D341Med (cell line): ENCODE results near the gene NDRG3.

ENCODE experiments used
- DNase-seq: peaks from one replicate; pipeline ENCODE4 v3.0.0; 2012; ENCODE audit warnings: low spot score

Gene NDRG3

DNA sequence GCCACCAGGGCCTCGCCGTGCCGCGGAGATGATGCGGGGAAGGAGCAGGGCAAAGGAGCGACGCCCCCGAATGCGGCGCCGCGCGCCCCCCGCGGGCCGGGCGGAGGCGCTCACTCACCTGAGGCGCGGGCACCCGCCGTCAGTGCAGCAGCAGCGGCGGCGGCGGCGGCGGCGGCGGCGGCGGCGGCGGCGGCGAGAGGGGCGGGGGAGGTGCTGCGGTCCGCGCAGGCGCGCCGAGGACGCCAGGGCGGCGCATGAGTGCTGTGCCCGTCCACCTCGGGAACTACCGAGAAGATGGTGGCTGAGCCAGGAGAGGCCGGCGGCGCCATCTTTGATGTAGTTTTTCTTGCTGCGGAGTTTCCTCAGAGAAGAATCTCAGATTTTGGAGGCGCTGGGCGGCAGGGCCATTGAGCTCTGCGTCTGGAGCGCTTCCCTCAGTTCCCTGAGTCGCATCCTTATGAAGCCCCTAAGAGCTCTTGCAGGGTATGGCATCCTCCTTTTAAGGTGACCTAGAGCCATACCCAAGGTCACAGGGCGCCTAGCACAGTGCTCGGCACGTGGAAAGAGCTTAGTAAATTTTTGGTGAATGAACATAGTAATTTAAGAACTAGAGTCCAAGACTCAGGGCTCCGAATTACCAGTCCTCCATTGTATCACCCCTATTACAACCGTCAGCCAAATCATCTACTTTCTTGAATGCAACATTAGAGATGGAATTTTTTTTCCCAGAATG is at the start of gene NDRG3:
TSS of gene NDRG3 (minus strand) at position 164 of the 733 bp plus-strand sequence. CDS start 24,355 bp downstream, outside the sequence.
- peak; percentile 98 for DNase-seq

- no peak for DNase-seq
Measured at GRCh38 chr20:36794116-36794474, 48.2 kb upstream of the NDRG3 start.

DNA sequence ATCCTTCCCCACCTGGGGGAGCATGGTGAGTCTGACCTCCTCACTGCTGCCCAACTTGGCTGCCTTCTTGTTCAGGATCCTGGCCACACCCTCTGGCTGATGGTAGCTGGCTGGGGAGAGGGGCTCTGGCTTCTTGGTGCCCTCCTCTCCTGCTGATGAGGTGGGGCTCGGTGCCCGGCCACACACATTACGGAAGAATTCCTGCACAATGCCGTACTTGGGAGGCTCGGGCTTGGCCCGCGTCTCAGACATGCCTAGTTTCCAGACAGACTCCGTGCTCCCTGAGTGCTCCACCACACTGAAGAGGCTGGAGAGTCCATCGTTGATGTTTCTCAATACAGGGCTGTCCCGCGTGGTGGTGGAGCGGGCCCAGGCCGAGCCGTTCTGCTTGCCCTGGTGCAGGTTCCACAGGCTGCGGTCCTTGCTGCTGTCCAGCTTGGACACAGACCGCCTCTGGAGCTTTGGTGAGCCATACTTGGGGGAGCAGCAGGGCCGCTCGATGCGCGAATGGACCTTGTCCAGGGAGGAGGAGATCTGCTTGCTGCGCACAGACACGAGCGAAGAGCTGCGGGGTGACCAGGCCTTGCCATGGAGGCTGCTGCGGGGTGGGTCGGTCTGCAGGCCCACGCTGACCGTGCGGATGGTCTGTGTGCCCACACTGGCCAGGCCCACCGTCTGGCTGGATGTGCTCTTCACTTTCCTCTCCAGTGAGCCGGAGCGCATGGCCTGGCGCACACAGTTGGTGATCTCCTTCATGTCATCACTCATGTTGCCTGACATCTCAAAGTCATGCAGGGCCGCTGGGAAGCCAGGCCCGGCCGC is 47.6 kb upstream of the NDRG3 start:
- DNase-seq: peak; percentile 30

GRCh38 chr20:36792422-36792821 is 46.5 kb upstream of the NDRG3 start:
- peak; percentile 82 for DNase-seq

DNA sequence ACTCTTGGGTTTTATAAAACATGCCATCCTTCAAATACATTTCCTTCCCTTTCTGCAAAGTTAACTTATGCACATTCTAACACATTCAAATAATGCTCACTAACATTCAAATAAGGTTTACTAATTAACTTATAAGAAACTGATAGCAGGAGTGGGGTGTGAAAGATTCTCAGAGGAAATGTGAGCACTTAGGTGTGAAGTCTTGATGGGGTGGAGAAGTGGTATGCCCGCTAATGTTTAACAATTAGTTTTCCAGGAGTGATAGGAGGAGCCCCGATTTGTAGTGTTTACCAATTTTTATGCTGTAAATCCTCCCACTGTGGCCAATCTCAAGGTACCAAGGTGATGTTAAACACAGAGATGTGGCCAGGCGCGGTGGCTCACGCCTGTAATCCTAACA is 46.0 kb upstream of the NDRG3 start:
- no peak for DNase-seq

- no peak for DNase-seq
Measured at GRCh38 chr20:36786663-36787062, 40.8 kb upstream of the NDRG3 start.

DNA sequence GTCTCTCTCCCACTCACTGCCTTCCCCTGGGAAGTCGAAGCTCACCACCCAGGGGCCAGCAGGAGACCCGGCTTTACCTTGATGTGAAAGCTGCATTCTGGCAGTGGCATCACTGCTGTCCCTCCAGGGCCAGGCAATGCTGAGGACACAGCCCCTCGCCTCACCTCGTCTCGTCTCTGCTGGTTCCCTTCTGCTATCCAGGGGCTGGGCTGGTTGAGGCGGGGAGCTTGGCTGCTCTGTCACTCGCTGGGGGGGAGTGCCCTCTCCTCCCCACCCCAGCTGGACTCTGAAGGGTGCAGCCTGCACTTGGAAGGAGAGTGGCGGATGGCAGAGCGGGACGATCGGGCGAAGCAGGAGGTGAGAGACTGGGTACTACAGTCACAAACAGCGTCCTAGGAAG is 40.4 kb upstream of the NDRG3 start:
- no peak for DNase-seq

DNA sequence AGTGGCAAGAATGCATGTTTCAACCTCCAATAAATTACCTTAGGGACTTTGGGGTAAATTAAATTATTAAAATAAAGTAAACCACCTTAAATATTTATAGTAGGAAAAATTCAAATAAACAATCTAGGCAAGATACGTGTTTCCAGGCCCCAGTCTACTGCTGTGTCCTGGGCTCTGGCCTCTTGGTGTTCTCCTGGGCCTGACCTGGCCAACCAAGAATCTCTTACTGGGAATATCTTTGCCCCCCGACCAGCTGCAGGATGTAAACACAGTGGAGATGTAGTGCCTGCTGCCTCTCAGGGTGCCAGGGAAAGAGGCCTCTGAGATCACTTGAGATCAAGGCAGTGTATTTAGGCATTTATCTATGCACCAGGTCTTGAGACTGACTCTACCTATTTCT is 39.4 kb upstream of the NDRG3 start:
- DNase-seq: no peak

DNA sequence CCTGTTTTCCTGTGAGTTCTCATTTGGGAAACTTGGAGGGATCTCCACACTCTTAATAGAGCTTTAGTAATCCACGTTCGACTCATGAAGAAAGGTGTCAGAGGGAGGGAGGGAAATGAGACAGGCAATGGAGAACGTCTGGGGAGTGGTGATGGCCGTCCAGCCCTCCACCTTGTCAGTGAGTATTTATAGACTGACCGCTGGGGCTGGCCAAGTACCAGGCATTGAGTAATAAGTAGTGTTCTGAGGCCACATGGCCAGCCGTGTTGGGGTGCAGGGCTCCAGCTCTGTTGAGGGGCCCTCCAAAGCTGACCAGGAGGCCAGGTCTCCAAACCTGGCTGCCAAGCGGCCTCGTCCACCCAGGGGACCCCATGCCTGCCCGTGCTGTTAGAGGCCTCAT is 39.0 kb upstream of the NDRG3 start:
- DNase-seq: no peak

GRCh38 chr20:36784116-36784515 is 38.2 kb upstream of the NDRG3 start:
- DNase-seq: no peak

- no peak for DNase-seq
Measured at GRCh38 chr20:36779656-36780025, 33.8 kb upstream of the NDRG3 start.

GRCh38 chr20:36778831-36779655 is 33.2 kb upstream of the NDRG3 start:
- no peak for DNase-seq

DNA sequence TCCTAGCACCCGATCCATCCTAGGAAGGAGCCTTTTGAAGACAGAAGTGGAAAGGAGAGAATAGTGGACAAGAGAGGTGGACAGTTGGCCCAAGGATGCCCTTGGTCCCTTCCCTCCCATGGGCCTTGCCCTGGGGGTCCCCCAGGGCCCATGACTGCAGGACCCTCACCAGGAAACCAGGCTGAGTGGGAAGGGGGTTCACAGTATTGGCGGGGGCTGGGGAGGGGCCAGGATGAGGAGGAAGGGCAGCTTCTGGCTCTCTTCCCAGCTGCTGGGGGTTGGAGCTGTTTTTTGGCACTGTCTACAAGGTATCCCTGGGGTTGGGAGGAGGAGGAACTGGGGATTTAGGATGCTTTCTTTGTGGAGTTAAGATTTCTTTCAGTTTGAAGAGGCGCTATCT is 31.7 kb upstream of the NDRG3 start:
- DNase-seq: no peak

DNA sequence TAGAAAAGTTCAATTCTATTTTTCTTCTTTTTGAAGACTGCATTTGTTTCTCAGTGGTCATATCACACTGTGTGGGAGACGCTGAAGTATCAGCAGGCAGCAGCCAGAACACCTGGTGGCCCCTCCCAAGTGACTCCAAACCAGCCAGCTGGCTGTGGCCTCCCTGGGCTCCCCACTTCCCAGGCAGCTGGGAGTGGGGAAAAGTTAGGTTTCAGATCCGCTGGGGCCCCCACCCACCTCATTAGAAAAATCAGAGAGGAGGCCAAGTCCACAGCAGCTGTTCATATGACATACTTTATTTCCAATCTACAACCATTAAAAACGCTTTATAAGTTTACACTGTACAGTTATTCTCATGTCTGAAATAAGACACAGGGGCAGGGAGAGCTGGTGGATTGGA is 31.3 kb upstream of the NDRG3 start:
- DNase-seq: no peak

- no peak for DNase-seq
Measured at GRCh38 chr20:36775826-36776225, 29.9 kb upstream of the NDRG3 start.

DNA sequence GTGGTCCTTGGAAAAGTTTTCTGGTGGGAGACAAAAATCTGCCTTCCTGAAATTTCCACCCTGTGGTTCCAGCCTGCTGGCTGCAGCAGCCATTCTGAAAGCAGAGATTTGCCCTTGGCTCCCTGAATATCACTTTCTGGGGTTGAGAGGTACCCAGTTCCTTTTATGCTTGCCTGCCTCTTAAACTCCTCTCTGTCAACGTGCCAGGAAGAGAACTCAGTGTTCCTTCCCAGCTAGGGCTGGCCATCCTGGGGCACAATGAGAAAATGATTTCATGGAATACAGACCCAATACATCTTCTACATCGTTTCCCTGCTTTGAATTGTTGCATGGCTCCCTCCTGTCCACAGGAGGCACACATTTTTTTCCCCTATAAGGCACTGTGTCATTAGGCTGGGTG is 29.3 kb upstream of the NDRG3 start:
- no peak for DNase-seq

- DNase-seq: peak; percentile 99
Measured at GRCh38 chr20:36773597-36774390, 27.9 kb upstream of the NDRG3 start, which contains the start of gene DSN1. Gene DSN1 (minus strand): TSS chr20:36773763. CDS start chr20:36771458, 2,305 bp downstream.

- no peak for DNase-seq
Measured at GRCh38 chr20:36773107-36773596, 27.3 kb upstream of the NDRG3 start.

DNA sequence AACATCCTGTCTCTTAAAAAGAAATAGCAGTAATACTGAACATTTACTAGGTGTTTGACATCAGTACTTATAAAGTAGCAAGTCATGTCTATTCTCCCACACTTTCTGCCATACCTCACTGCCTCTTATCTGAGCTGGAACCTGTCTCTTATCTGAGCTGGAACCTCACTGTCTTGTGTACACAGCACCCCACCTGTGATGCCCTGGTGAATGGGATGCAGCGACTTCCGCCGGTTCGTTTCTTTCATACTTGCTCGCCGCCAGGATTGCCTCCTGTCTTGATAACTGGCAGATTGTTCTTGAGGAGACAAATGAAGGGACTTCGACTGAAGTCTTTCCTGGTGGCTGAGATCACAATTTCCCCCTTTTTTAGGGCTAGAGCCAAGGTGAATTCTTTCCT is 24.8 kb upstream of the NDRG3 start:
- no peak for DNase-seq

GRCh38 chr20:36768768-36769430 is 23.0 kb upstream of the NDRG3 start:
- no peak for DNase-seq

- DNase-seq: no peak
Measured at GRCh38 chr20:36761125-36761524, 15.2 kb upstream of the NDRG3 start.
